ENCODE results near the gene GAL3ST2.

The GAL3ST2 gene

GRCh38 chr2:241795021-241795999 lies 18.7 kb downstream of the GAL3ST2 start:
- DNase-seq (ENCODE audit: low read depth) = no peak
- H3K4me3 ChIP-seq (ENCODE audit: low read length) = no peak overlapping the region
- TF ChIP-seq CTCF (conservative IDR thresholded peaks at IDR 0.05; ENCODE audit: low read depth, low read length) = no peak

- DNase-seq (ENCODE audit: low read depth) = no peak
- no peak for TF ChIP-seq CTCF (conservative IDR thresholded peaks at IDR 0.05; ENCODE audit: low read depth, low read length)
- H3K4me3 ChIP-seq (ENCODE audit: low read length) = no peak overlapping the region
Observed at GRCh38 chr2:241796209-241796608, 19.6 kb downstream of the GAL3ST2 start.

- TF ChIP-seq CTCF (conservative IDR thresholded peaks at IDR 0.05; ENCODE audit: low read depth, low read length) = no peak
- H3K4me3 ChIP-seq (ENCODE audit: low read length) = no peak overlapping the region
- DNase-seq (ENCODE audit: low read depth) = no peak
Observed at GRCh38 chr2:241796610-241797138, 20.1 kb downstream of the GAL3ST2 start.

GRCh38 chr2:241797441-241798080 lies 20.9 kb downstream of the GAL3ST2 start:
- TF ChIP-seq CTCF (conservative IDR thresholded peaks at IDR 0.05; ENCODE audit: low read depth, low read length) = no peak
- no peak overlapping the region for H3K4me3 ChIP-seq (ENCODE audit: low read length)
- DNase-seq (ENCODE audit: low read depth) = no peak

GRCh38 chr2:241798081-241798630 lies 21.5 kb downstream of the GAL3ST2 start:
- H3K4me3 ChIP-seq (ENCODE audit: low read length) = no peak overlapping the region
- no peak for DNase-seq (ENCODE audit: low read depth)
- no peak for TF ChIP-seq CTCF (conservative IDR thresholded peaks at IDR 0.05; ENCODE audit: low read depth, low read length)

- H3K4me3 ChIP-seq (ENCODE audit: low read length) = no peak overlapping the region
- TF ChIP-seq CTCF (conservative IDR thresholded peaks at IDR 0.05; ENCODE audit: low read depth, low read length) = no peak
- no peak for DNase-seq (ENCODE audit: low read depth)
Observed at GRCh38 chr2:241798631-241799521, 22.3 kb downstream of the GAL3ST2 start.

Measured in retinal pigment epithelial cell (primary cell).